ENCODE results near the gene IDH2. TPM values are rescaled to one million over a fixed set of nuclear protein-coding genes. Genes with fewer than 3 reads are reported as not detected.

The IDH2 gene
- total RNA-seq, 1 donor from 2014 or later, result 933 TPM

GRCh38 chr15:90051874-90052273, 50.4 kb downstream of the IDH2 start:
- Histone ChIP-seq H3K36me3 (no peaks in the 10 kb centered on the region), H3K4me3 (no peak overlapping the region), H3K27ac (replicated peaks) (no peak overlapping the region), H3K27me3 (ENCODE audit: low read depth) (no peaks in the 10 kb centered on the region), H3K9me3 (replicated peaks) (no peaks in the 10 kb centered on the region), H3K4me1 (peaks cover 23% of the 10 kb centered on the region)
- no peak for DNase-seq
- intact Hi-C loops (cut with micrococcal nuclease), result no loop called here
- TF ChIP-seq CTCF (IDR thresholded peaks at IDR 0.05; ENCODE audit: borderline replicate concordance), result no peak

DNA sequence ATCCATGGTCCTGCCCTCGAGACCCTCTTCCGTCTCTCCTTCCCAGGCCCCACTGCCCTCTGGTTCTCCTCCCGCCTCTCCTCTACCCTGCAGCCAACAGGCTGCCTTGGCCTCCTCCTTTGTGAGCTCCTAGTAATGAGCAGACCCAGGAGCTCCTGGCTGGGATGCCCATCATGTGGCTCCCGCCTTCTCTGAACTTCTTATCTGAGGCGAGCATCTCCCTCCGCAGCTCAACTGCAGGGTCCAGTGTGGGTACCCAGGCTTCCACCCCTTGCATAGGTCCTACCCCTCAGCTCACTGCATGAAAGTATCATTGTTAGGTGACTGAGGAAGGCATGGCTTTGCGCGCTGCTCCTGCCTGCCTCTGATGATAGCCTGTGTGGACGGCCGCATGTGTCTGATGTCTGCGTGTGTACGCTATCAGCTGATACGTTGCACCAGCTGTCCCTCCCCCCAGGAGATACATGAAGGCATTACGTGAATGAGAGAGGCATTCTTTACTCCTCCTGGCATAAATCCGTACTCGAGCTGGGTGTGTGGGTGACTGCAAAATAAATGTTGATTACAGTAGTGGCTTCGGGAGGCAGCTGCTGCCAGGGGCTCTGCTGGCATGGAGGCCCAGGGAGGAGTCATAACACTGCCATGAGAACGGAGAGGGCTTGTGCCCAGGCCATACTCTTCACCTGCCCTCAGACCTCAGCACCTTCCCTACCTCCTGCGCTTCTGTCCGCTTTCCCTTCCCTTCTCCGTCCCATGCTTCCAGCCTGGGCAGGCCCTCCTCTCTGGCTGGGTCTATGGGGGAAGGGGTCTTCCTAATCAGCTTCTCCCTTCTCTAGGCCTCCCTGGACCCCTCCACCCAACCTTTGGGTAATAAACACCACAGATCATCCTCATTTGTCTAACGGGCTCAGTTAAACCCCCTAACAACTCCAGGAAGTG, 52.3 kb downstream of the IDH2 start:
- no peak overlapping the region for H3K4me3 ChIP-seq
- H3K9me3 ChIP-seq (replicated peaks), result no peaks in the 10 kb centered on the region
- no peak overlapping the region for H3K27ac ChIP-seq (replicated peaks)
- peaks cover 29% of the 10 kb centered on the region for H3K4me1 ChIP-seq
- no peak for TF ChIP-seq CTCF (IDR thresholded peaks at IDR 0.05; ENCODE audit: borderline replicate concordance)
- intact Hi-C loops (cut with micrococcal nuclease), result no loop called here
- DNase-seq, result no peak
- no peaks in the 10 kb centered on the region for H3K27me3 ChIP-seq (ENCODE audit: low read depth)
- H3K36me3 ChIP-seq, result no peaks in the 10 kb centered on the region

GRCh38 chr15:90049030-90049429, 53.2 kb downstream of the IDH2 start:
- Histone ChIP-seq H3K27me3 (ENCODE audit: low read depth) (no peaks in the 10 kb centered on the region), H3K9me3 (replicated peaks) (no peaks in the 10 kb centered on the region), H3K36me3 (no peaks in the 10 kb centered on the region), H3K4me1 (peaks cover 29% of the 10 kb centered on the region), H3K4me3 (no peak overlapping the region), H3K27ac (replicated peaks) (no peak overlapping the region)
- DNase-seq, result no peak
- intact Hi-C loops (cut with micrococcal nuclease), result no loop called here
- TF ChIP-seq CTCF (IDR thresholded peaks at IDR 0.05; ENCODE audit: borderline replicate concordance), result no peak

DNA sequence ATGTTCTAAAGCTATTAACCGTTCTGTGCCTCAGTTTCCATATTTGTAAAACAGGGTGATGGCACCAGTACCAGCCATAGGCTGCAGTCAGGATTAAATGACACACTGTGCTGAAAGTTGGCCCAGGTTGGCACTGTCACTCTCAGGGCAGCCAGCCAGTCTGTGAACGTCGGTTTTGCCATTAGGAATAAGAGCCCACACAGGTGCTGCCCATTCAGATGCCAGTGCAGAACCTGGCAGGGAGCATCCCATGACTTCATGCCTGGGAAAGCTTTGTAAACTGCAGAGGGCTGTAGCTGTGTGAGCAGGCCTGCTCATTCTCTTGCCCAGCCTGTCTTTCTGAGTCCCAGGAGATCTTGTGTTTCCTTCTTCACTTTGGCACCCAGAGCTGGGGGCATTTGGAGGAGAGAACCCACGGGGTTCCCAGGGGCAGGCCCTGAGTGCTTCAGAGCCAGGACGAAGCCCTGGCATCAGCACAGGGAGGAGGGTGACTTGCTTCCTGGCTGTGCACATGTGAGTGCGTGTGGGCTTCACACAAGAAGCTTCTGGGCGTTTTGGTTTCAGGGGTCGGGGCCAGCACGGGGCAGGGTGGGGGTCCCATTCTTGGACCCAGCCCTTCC, 54.2 kb downstream of the IDH2 start:
- H3K36me3 ChIP-seq, result no peaks in the 10 kb centered on the region
- no peaks in the 10 kb centered on the region for H3K9me3 ChIP-seq (replicated peaks)
- no peak overlapping the region for H3K4me3 ChIP-seq
- no peak overlapping the region for H3K27ac ChIP-seq (replicated peaks)
- no peaks in the 10 kb centered on the region for H3K27me3 ChIP-seq (ENCODE audit: low read depth)
- no peak for TF ChIP-seq CTCF (IDR thresholded peaks at IDR 0.05; ENCODE audit: borderline replicate concordance)
- intact Hi-C loops (cut with micrococcal nuclease), result no loop called here
- peaks cover 29% of the 10 kb centered on the region for H3K4me1 ChIP-seq
- no peak for DNase-seq

DNA sequence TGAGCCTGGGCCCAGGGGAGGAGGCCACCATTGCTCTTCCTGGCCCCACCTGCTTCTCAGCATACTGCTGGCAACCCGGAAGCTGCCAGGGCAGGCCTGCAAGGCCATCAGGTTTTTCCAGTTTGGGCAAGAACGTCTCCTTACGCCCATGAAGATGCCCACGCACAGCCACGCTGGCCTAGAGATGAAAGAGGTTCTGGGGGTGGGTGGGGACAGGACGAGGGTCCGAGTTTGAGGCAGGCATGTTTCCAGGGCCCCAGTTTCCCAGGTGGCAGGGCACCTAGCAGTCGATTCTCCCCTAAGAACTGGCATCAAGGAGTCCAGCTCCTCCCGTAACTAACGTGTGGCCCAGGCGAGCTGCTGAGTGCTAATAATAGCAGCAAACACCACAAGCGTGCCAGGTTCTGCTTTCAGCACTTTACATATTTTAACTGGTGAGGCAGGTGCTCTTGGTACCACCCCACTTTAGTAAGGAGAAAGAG, 55.3 kb downstream of the IDH2 start:
- Histone ChIP-seq H3K9me3 (replicated peaks) (no peaks in the 10 kb centered on the region), H3K36me3 (no peaks in the 10 kb centered on the region), H3K27me3 (ENCODE audit: low read depth) (no peaks in the 10 kb centered on the region), H3K4me1 (peaks cover 29% of the 10 kb centered on the region), H3K4me3 (no peak overlapping the region), H3K27ac (replicated peaks) (no peak overlapping the region)
- TF ChIP-seq CTCF (IDR thresholded peaks at IDR 0.05; ENCODE audit: borderline replicate concordance), result no peak
- intact Hi-C loops (cut with micrococcal nuclease), result no loop called here
- no peak for DNase-seq

All from left ventricle myocardium inferior (tissue), 1 donor.